GM12892 (cell line): ENCODE results near the gene GALNT9.

ENCODE experiments used
- POLR2A ChIP-seq: IDR thresholded peaks from 2 replicates; pipeline ENCODE4 v1.6.1; 2011; ENCODE audit warnings: low read depth, low read length, control low read depth
- POLR2AphosphoS5 ChIP-seq: IDR thresholded peaks from 2 replicates; pipeline ENCODE4 v1.6.1; 2011; ENCODE audit warnings: low read depth, low read length, control low read depth
- TAF1 ChIP-seq: IDR thresholded peaks from 2 replicates; pipeline ENCODE4 v1.6.1; 2011; ENCODE audit warnings: low read depth, mild to moderate bottlenecking, control low read depth, low read length, borderline replicate concordance

DNA sequence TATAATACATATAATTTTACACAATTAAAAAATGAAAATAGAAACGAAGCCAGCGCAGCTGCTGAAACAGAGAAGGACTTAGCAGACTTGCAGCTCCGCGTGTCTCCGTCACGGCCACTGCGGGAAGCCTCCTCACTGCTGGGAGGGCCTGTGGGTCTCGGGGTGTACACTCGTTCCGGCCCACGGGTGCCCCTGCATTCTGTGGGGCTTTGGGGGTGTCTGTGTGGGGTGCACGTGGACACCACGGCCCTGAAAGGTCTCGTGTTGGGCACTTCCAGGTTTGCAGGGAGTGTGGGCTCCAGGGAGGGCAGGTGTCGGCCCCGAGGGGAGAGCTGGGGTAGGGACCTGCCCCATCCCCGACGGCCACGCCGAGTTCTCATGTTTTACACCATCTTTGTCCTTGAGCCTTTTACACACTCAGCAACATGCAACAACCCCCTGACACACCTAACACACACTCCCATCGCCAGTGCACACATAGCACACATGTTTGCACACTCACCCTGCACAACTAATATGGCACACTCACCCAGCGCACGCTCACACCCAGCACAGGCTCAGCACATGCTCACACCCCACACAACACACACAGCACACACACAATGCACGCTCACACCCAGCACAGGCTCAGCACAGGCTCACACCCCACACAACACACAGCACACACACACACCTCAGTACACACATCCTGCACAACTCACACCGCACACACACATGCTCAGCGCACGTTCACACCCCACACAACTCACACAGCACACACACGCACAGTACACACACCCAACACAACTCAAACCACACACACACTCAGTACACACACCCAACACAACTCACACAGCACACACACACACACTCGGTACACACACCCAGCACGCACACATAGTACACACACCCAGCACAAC is 148.5 kb downstream of the GALNT9 start:
- no peak for TF ChIP-seq POLR2AphosphoS5
- no peak for TF ChIP-seq POLR2A
- no peak for TF ChIP-seq TAF1
